H1 (cell line): ENCODE measurements around the gene RAB3IL1. TPM values are rescaled to one million over a fixed set of nuclear protein-coding genes. Genes with fewer than 3 reads are reported as not detected.

Experiments used
- CTBP2 ChIP-seq: IDR thresholded peaks from 2 replicates; pipeline ENCODE4 v1.7.0; 2011; ENCODE audit warnings: borderline replicate concordance, mild to moderate bottlenecking, moderate library complexity, mixed read lengths, low read length; ENCODE audit not compliant: insufficient read depth, insufficient read length
- EGR1 ChIP-seq: IDR thresholded peaks from 2 replicates; pipeline ENCODE4 v1.6.1; 2011; ENCODE audit warnings: low read depth, low read length, borderline replicate concordance
- JUN ChIP-seq: IDR thresholded peaks from 2 replicates; pipeline ENCODE4 v1.6.1; 2011; ENCODE audit warnings: low read depth, mild to moderate bottlenecking, improper control_type of control experiment, low read length
- KDM1A ChIP-seq: fragments of 200-600, 300-600 bp; sonication (generic); IDR thresholded peaks from 2 replicates; pipeline ENCODE4 v1.7.1; 2016; ENCODE audit warnings: mild to moderate bottlenecking, low read length, borderline replicate concordance
- RNF2 ChIP-seq: fragments of 200-900, 300-1000 bp; sonication (generic); IDR thresholded peaks from 2 replicates; pipeline ENCODE4 v1.7.1; 2016; ENCODE audit warnings: borderline replicate concordance, low read depth, mild to moderate bottlenecking, antibody characterized with exemption, low read length; ENCODE audit not compliant: poor library complexity, severe bottlenecking; ENCODE audit errors: missing control alignments
- SIN3A ChIP-seq, 2 experiments: IDR thresholded peaks in 1 of 2; conservative IDR thresholded peaks in 1 of 2; 2 replicates each; pipeline ENCODE4 v1.6.1; 2011 to 2012; ENCODE audit warnings: low read length in 2 of 2, improper control_type of control experiment in 1 of 2, low read depth in 1 of 2, mild to moderate bottlenecking in 1 of 2
- polyA plus RNA-seq, 7 experiments: library from polyadenylated mRNA; depleted of rRNA in 3 of 7; stranded (reverse) in 5 of 7; unstranded in 2 of 7; fragments of >200 nt in 5 of 7; fragments of 200-250 nt in 2 of 7; gene quantifications; 1 replicate in 5 of 7; 2 replicates in 1 of 7; 4 replicates in 1 of 7; pipeline versions ENCODE4 v1.2.1 to v1.2.3, GENCODE V29; 2011 to 2013; ENCODE audit warnings: missing spikeins in 2 of 7, mixed read lengths in 2 of 7
- total RNA-seq: library from RNA; stranded (reverse); fragmentation: NEBNext Ultra II Directional; extraction: Animal tissue kit (Norgen Biotek cat#: 25700); gene quantifications from 2 replicates; pipeline ENCODE4 v1.2.1, GENCODE V29; 2021

Gene RAB3IL1
- total and polyA plus RNA-seq, 2 of the 8 experiments (the other 6 are each of a cell fraction or from before 2014, with no cell fraction given) = 6.8 to 7.9 TPM

- TF ChIP-seq KDM1A (no peak), SIN3A (conservative IDR thresholded peaks at IDR 0.05 in 1 of 2, IDR thresholded peaks at IDR 0.05 in 1 of 2; ENCODE audit: low read depth in 1 of 2, low read length in 2 of 2) (no peak), EGR1 (no peak), JUN (no peak), RNF2 (no peak), CTBP2 (no peak)
These were observed 27.8 kb upstream of the RAB3IL1 start (continued) for GRCh38 chr11:61945191-61945590.
